Activated CD4-positive, alpha-beta T cell treated with anti-CD3 and anti-CD28 coated beads, Interleukin-2, amount 10 ng/mL, durations not matched to agents 24 days and 14 days (primary cell): ENCODE results near the gene TMEM121. TPM values are rescaled to one million over a fixed set of nuclear protein-coding genes. Genes with fewer than 3 reads are reported as not detected.

ENCODE experiments used
- DNase-seq: peaks from one replicate; pipeline ENCODE4 v3.0.0; 2022
- H3K27ac Mint-ChIP-seq: one replicate; pipeline ENCODE4 v1.8.0; 2022; ENCODE audit warnings: mild to moderate bottlenecking, mixed read lengths
- H3K27me3 Mint-ChIP-seq: one replicate; pipeline ENCODE4 v1.8.0; 2022; ENCODE audit warnings: mixed read lengths
- H3K36me3 Mint-ChIP-seq: one replicate; pipeline ENCODE4 v1.8.0; 2022; ENCODE audit warnings: low read depth, mild to moderate bottlenecking, mixed read lengths
- H3K4me1 Mint-ChIP-seq: one replicate; pipeline ENCODE4 v1.8.0; 2021; ENCODE audit warnings: mixed read lengths
- H3K4me3 Mint-ChIP-seq: one replicate; pipeline ENCODE4 v1.8.0; 2022; ENCODE audit warnings: mild to moderate bottlenecking, moderate library complexity, mixed read lengths
- H3K9me3 Mint-ChIP-seq: one replicate; pipeline ENCODE4 v1.8.0; 2021; ENCODE audit warnings: mixed read lengths
- intact Hi-C: fragments of 100-400 bp; cut with micrococcal nuclease; formaldehyde crosslinking; loops from one replicate; pipeline ENCODE4 v1.15.1; 2023
- total RNA-seq: library from RNA; stranded (reverse); gene quantifications from 2 replicates; pipeline ENCODE4 v1.2.3, GENCODE V29; 2022

TMEM121 gene
- total RNA-seq, 1 donor from 2014 or later: 9.1 TPM

- peaks cover 18% of the 10 kb centered on the region for H3K4me1 Mint-ChIP-seq
- H3K36me3 Mint-ChIP-seq: peaks cover 3% of the 10 kb centered on the region
- intact Hi-C loops: loop anchor here (1.0 to 5.0 kb wide), 11 partner anchors 8 to 1776 kb away; partner anchors contain the start of genes BRF1, CRIP2, GPR132 and MTA1
- no peaks in the 10 kb centered on the region for H3K27me3 Mint-ChIP-seq
- peak; percentile 100 for DNase-seq
- H3K4me3 Mint-ChIP-seq: peak within 1 kb of the TSS; percentile 89
- no peaks in the 10 kb centered on the region for H3K9me3 Mint-ChIP-seq
- peak within 1 kb of the TSS; percentile 95 for H3K27ac Mint-ChIP-seq
Observed at GRCh38 chr14:105490572-105491365, 35.6 kb upstream of the TMEM121 start, which contains the start of gene TEDC1. Gene TEDC1 (plus strand): TSS chr14:105491246. CDS start chr14:105491376, 130 bp downstream.

GRCh38 chr14:105491366-105491973, 34.9 kb upstream of the TMEM121 start:
- Mint-ChIP-seq H3K27me3 (no peaks in the 10 kb centered on the region), H3K4me3 (peak overlapping the region; percentile 85), H3K27ac (peak overlapping the region; percentile 95), H3K36me3 (peaks cover 3% of the 10 kb centered on the region), H3K4me1 (peaks cover 16% of the 10 kb centered on the region), H3K9me3 (no peaks in the 10 kb centered on the region)
- DNase-seq: peak; percentile 96
- intact Hi-C loops: loop anchor here (1.0 to 5.0 kb wide), 7 partner anchors 17 to 1777 kb away; partner anchors contain the start of genes CRIP2, GPR132, MTA1 and TMEM121

- intact Hi-C loops: loop anchor here (5.0 kb wide), 2 partner anchors 400 to 425 kb away; partner anchors contain the start of gene GPR132
- H3K27ac Mint-ChIP-seq: peak overlapping the region; percentile 95
- H3K4me1 Mint-ChIP-seq: peaks cover 16% of the 10 kb centered on the region
- peak overlapping the region; percentile 85 for H3K4me3 Mint-ChIP-seq
- H3K9me3 Mint-ChIP-seq: no peaks in the 10 kb centered on the region
- peak; percentile 61 for DNase-seq
- peaks cover 3% of the 10 kb centered on the region for H3K36me3 Mint-ChIP-seq
- H3K27me3 Mint-ChIP-seq: no peaks in the 10 kb centered on the region
Observed at GRCh38 chr14:105492031-105492970, 34.1 kb upstream of the TMEM121 start.

- DNase-seq: peak; percentile 60
- intact Hi-C loops: loop anchor here (5.0 kb wide), 2 partner anchors 401 to 426 kb away; partner anchors contain the start of gene GPR132
- Mint-ChIP-seq H3K27me3 (no peaks in the 10 kb centered on the region), H3K9me3 (no peaks in the 10 kb centered on the region), H3K4me1 (peaks cover 14% of the 10 kb centered on the region), H3K27ac (no peak overlapping the region), H3K36me3 (peaks cover 4% of the 10 kb centered on the region), H3K4me3 (no peak overlapping the region)
Observed at GRCh38 chr14:105492971-105493871, 33.2 kb upstream of the TMEM121 start.

- Mint-ChIP-seq H3K36me3 (peaks cover 4% of the 10 kb centered on the region), H3K9me3 (no peaks in the 10 kb centered on the region), H3K27me3 (no peaks in the 10 kb centered on the region), H3K27ac (no peak overlapping the region), H3K4me1 (peaks cover 9% of the 10 kb centered on the region), H3K4me3 (no peak overlapping the region)
- intact Hi-C loops: loop anchor here (5.0 kb wide), 2 partner anchors 402 to 427 kb away; partner anchors contain the start of gene GPR132
- peak; percentile 61 for DNase-seq
Observed at GRCh38 chr14:105493921-105494605, 32.3 kb upstream of the TMEM121 start.

GRCh38 chr14:105494606-105494929, 31.8 kb upstream of the TMEM121 start:
- no peak overlapping the region for H3K27ac Mint-ChIP-seq
- no peak for DNase-seq
- H3K36me3 Mint-ChIP-seq: peaks cover 4% of the 10 kb centered on the region
- intact Hi-C loops: loop anchor here (5.0 kb wide), 2 partner anchors 402 to 427 kb away; partner anchors contain the start of gene GPR132
- peaks cover 6% of the 10 kb centered on the region for H3K4me1 Mint-ChIP-seq
- no peak overlapping the region for H3K4me3 Mint-ChIP-seq
- no peaks in the 10 kb centered on the region for H3K27me3 Mint-ChIP-seq
- no peaks in the 10 kb centered on the region for H3K9me3 Mint-ChIP-seq

GRCh38 chr14:105495101-105495989, 31.0 kb upstream of the TMEM121 start:
- DNase-seq: peak; percentile 59
- intact Hi-C loops: no loop called here
- Mint-ChIP-seq H3K27ac (no peak overlapping the region), H3K9me3 (no peaks in the 10 kb centered on the region), H3K27me3 (no peaks in the 10 kb centered on the region), H3K4me3 (no peak overlapping the region), H3K36me3 (peaks cover 4% of the 10 kb centered on the region), H3K4me1 (peaks cover 3% of the 10 kb centered on the region)

- intact Hi-C loops: no loop called here
- H3K9me3 Mint-ChIP-seq: no peaks in the 10 kb centered on the region
Observed at GRCh38 chr14:105495990-105496830, 30.2 kb upstream of the TMEM121 start.

GRCh38 chr14:105496831-105497591, 29.4 kb upstream of the TMEM121 start:
- DNase-seq: peak; percentile 57
- H3K36me3 Mint-ChIP-seq: peaks cover 1% of the 10 kb centered on the region
- no peaks in the 10 kb centered on the region for H3K4me1 Mint-ChIP-seq
- H3K27me3 Mint-ChIP-seq: no peaks in the 10 kb centered on the region
- H3K9me3 Mint-ChIP-seq: no peaks in the 10 kb centered on the region
- H3K27ac Mint-ChIP-seq: no peak overlapping the region
- H3K4me3 Mint-ChIP-seq: no peak overlapping the region
- intact Hi-C loops: no loop called here

More at GRCh38 chr14:105495990-105496830, 30.2 kb upstream of the TMEM121 start:
- H3K4me1 Mint-ChIP-seq: peaks cover 3% of the 10 kb centered on the region
- H3K27me3 Mint-ChIP-seq: no peaks in the 10 kb centered on the region
- no peak overlapping the region for H3K27ac Mint-ChIP-seq
- peaks cover 1% of the 10 kb centered on the region for H3K36me3 Mint-ChIP-seq
- H3K4me3 Mint-ChIP-seq: no peak overlapping the region
- DNase-seq: peak; percentile 58

- DNase-seq: no peak
- Mint-ChIP-seq H3K36me3 (peaks cover 1% of the 10 kb centered on the region), H3K4me3 (no peak overlapping the region), H3K27ac (no peak overlapping the region), H3K9me3 (no peaks in the 10 kb centered on the region), H3K27me3 (no peaks in the 10 kb centered on the region), H3K4me1 (no peaks in the 10 kb centered on the region)
- intact Hi-C loops: no loop called here
Observed at GRCh38 chr14:105497671-105498429, 28.5 kb upstream of the TMEM121 start.
